IMR-90 (cell line): ENCODE results near the gene ELMO1. TPM values are rescaled to one million over a fixed set of nuclear protein-coding genes. Genes with fewer than 3 reads are reported as not detected.

Experiments
- ATAC-seq: fragments of 200-7000 bp; cut with Tn5 transposase; 2 replicates; pipeline ENCODE4 v1.9.1; 2020; ENCODE audit warnings: low read depth, mild to moderate bottlenecking, moderate library complexity
- BruUV-seq: library from RNA; stranded (reverse); fragments of 400-500 nt; replicated peaks from 2 replicates; lab custom pipeline; 2021; lab: Mats Ljungman, UMichigan
- CTCF ChIA-PET: fragments of 300-600 bp; formaldehyde crosslinking; extraction: SDS; loops from one replicate; lab custom pipeline; 2021; ENCODE audit warnings: antibody characterized with exemption; lab: Yijun Ruan, JAX
- POLR2A ChIA-PET: fragments of 300-600 bp; sonication (Branson Sonifier 250); formaldehyde crosslinking; loops from one replicate; lab custom pipeline; 2022; ENCODE audit warnings: antibody characterized with exemption; ENCODE audit not compliant: unreplicated experiment; lab: Charles Lee
- DNase-seq: peaks from one replicate; pipeline ENCODE4 v3.0.0; 2013
- H2AFZ ChIP-seq: replicated peaks from 2 replicates; pipeline ENCODE3; 2013; ENCODE audit warnings: low read length, mild to moderate bottlenecking; ENCODE audit not compliant: poor library complexity
- H2AK5ac ChIP-seq: 2 replicates; pipeline ENCODE4 v1.6.1; 2013; ENCODE audit warnings: low read depth, low read length, inconsistent platforms
- H2AK9ac ChIP-seq: replicated peaks from 2 replicates; pipeline ENCODE3; 2013; ENCODE audit warnings: mild to moderate bottlenecking, low read depth, low read length, moderate library complexity; ENCODE audit not compliant: poor library complexity
- H2BK120ac ChIP-seq: 2 replicates; pipeline ENCODE4 v1.6.1; 2013; ENCODE audit warnings: low read depth, low read length, inconsistent platforms
- H2BK15ac ChIP-seq: 3 replicates; pipeline ENCODE4 v1.6.1; 2013; ENCODE audit warnings: low read depth, low read length, inconsistent platforms
- H2BK20ac ChIP-seq: 2 replicates; pipeline ENCODE4 v1.6.1; 2013; ENCODE audit warnings: low read depth, mild to moderate bottlenecking, inconsistent platforms, low read length, moderate library complexity
- H2BK5ac ChIP-seq: 2 replicates; pipeline ENCODE4 v1.6.1; 2013; ENCODE audit warnings: mild to moderate bottlenecking, low read depth, low read length, inconsistent platforms; ENCODE audit not compliant: poor library complexity, severe bottlenecking
- H3K14ac ChIP-seq: replicated peaks from 2 replicates; pipeline ENCODE4 v1.6.1; 2013; ENCODE audit warnings: low read depth, low read length, inconsistent platforms
- H3K18ac ChIP-seq: 2 replicates; pipeline ENCODE4 v1.6.1; 2013; ENCODE audit warnings: low read depth, low read length, control low read depth
- H3K23ac ChIP-seq: 2 replicates; pipeline ENCODE4 v1.6.1; 2013; ENCODE audit warnings: low read depth, low read length, inconsistent platforms
- H3K27ac ChIP-seq: 2 replicates; pipeline ENCODE4 v1.5.1; 2013; ENCODE audit warnings: mild to moderate bottlenecking, control low read depth, low read length; ENCODE audit not compliant: insufficient read depth
- H3K27me3 ChIP-seq: 2 replicates; pipeline ENCODE4 v1.6.1; 2013; ENCODE audit warnings: low read length; ENCODE audit not compliant: control insufficient read depth, insufficient read depth
- H3K36me3 ChIP-seq: 2 replicates; pipeline ENCODE4 v1.6.1; 2013; ENCODE audit warnings: low read length, mixed read lengths; ENCODE audit not compliant: control insufficient read depth, insufficient read depth
- H3K4ac ChIP-seq: 2 replicates; pipeline ENCODE4 v1.6.1; 2013; ENCODE audit warnings: low read depth, low read length, inconsistent platforms
- H3K4me1 ChIP-seq: 2 replicates; pipeline ENCODE4 v1.6.1; 2013; ENCODE audit warnings: low read length, mixed read lengths; ENCODE audit not compliant: control insufficient read depth, insufficient read depth
- H3K4me2 ChIP-seq: 2 replicates; pipeline ENCODE4 v1.6.1; 2013; ENCODE audit warnings: low read depth, mild to moderate bottlenecking, control low read depth, low read length, moderate library complexity
- H3K4me3 ChIP-seq: 2 replicates; pipeline ENCODE4 v1.5.1; 2013; ENCODE audit warnings: low read depth, mild to moderate bottlenecking, control low read depth, low read length, moderate library complexity; ENCODE audit not compliant: insufficient read depth
- H3K56ac ChIP-seq: 2 replicates; pipeline ENCODE4 v1.6.1; 2013; ENCODE audit warnings: low read length, inconsistent platforms; ENCODE audit not compliant: insufficient read depth; ENCODE audit errors: extremely low read depth
- H3K79me1 ChIP-seq, 2 experiments: 2 replicates each; pipeline ENCODE4 v1.6.1; 2013; ENCODE audit warnings: low read length in 2 of 2, inconsistent platforms in 1 of 2, low read depth in 1 of 2
- H3K9ac ChIP-seq: 2 replicates; pipeline ENCODE4 v1.6.1; 2013; ENCODE audit warnings: low read depth, low read length, control low read depth
- H3K9me1 ChIP-seq: 2 replicates; pipeline ENCODE4 v1.6.1; 2013; ENCODE audit warnings: low read length, inconsistent platforms; ENCODE audit not compliant: insufficient read depth
- H3K9me3 ChIP-seq: 2 replicates; pipeline ENCODE4 v1.6.1; 2013; ENCODE audit warnings: low read length; ENCODE audit not compliant: control insufficient read depth, insufficient read depth
- H4K20me1 ChIP-seq: 2 replicates; pipeline ENCODE4 v1.6.1; 2013; ENCODE audit warnings: low read length, inconsistent platforms; ENCODE audit not compliant: insufficient read depth
- H4K5ac ChIP-seq: 2 replicates; pipeline ENCODE4 v1.6.1; 2013; ENCODE audit warnings: mild to moderate bottlenecking, low read depth, low read length, control low read depth
- H4K8ac ChIP-seq, 2 experiments: 2 replicates each; pipeline ENCODE4 v1.6.1; 2013; ENCODE audit warnings: low read depth in 2 of 2, low read length in 2 of 2, control low read depth in 1 of 2, inconsistent platforms in 1 of 2
- H4K91ac ChIP-seq: 2 replicates; pipeline ENCODE4 v1.6.1; 2013; ENCODE audit warnings: low read depth, low read length, inconsistent platforms; ENCODE audit not compliant: insufficient read depth
- ELK1 ChIP-seq: fragments of 150-350 bp; IDR thresholded peaks from 2 replicates; pipeline ENCODE4 v1.6.1; 2016; ENCODE audit warnings: low read depth, mild to moderate bottlenecking, low read length, moderate library complexity, borderline replicate concordance
- FOS ChIP-seq: fragments of 150-350 bp; IDR thresholded peaks from 2 replicates; pipeline ENCODE4 v1.6.1; 2016; ENCODE audit warnings: low read depth, low read length
- MAZ ChIP-seq: IDR thresholded peaks from 2 replicates; pipeline ENCODE4 v1.6.1; 2012; ENCODE audit warnings: low read depth, mild to moderate bottlenecking, low read length, improper control_type of control experiment, moderate library complexity, borderline replicate concordance
- POLR2A ChIP-seq: IDR thresholded peaks from 2 replicates; pipeline ENCODE4 v1.6.1; 2012; ENCODE audit warnings: mild to moderate bottlenecking, low read depth, low read length
- RCOR1 ChIP-seq: IDR thresholded peaks from 2 replicates; pipeline ENCODE4 v1.6.1; 2012; ENCODE audit warnings: mild to moderate bottlenecking, low read length, improper control_type of control experiment; ENCODE audit not compliant: insufficient replicate concordance
- WGBS, 2 experiments: methylation state at CpG; one replicate each; pipeline versions ENCODE4 v1.1.5 to v1.1.7; 2013; ENCODE audit warnings: missing lambda C conversion rate in 2 of 2; ENCODE audit not compliant: insufficient read length in 1 of 2; ENCODE audit errors: extremely low coverage in 2 of 2; 5-methylcytosine and 5-hydroxymethylcytosine counted together
- dilution Hi-C: fragments of 300-500 bp; cut with HindIII; formaldehyde crosslinking; loops from one replicate; pipeline ENCODE4 v1.14.3; 2018; ENCODE audit warnings: low sequenced_read_pairs; ENCODE audit not compliant: unreplicated experiment
- in situ Hi-C: fragments of 300-500 bp; cut with MboI; formaldehyde crosslinking; loops from 3 replicates; pipeline ENCODE4 v1.14.3; 2019; ENCODE audit warnings: low sequenced_read_pairs, inconsistent platforms, mixed read lengths
- intact Hi-C: fragments of 100-400 bp; cut with micrococcal nuclease; formaldehyde crosslinking; loops from 2 replicates; pipeline ENCODE4 v1.10.0; 2022
- polyA plus RNA-seq, 3 experiments: library from polyadenylated mRNA; depleted of rRNA; stranded (reverse); fragments of >200 nt; gene quantifications; 2 replicates each; pipeline ENCODE4 v1.2.3, GENCODE V29; 2012; ENCODE audit warnings: low replicate concordance in 1 of 3
- total RNA-seq: library from RNA; depleted of rRNA; stranded (reverse); fragments of >200 nt; gene quantifications from 2 replicates; pipeline ENCODE4 v1.2.3, GENCODE V29; 2012

ELMO1 gene
- total and polyA plus RNA-seq, 2 of the 4 experiments (the other 2 are of a cell fraction) = 0.03 TPM; not detected in 1

- no peak overlapping the region for H2BK20ac ChIP-seq
- no peak overlapping the region for H3K56ac ChIP-seq
- no peak overlapping the region for H4K8ac ChIP-seq
- H2AK9ac ChIP-seq = no peak overlapping the region
- no peak overlapping the region for H3K14ac ChIP-seq
- no peaks in the 10 kb centered on the region for H3K4me1 ChIP-seq
- no peak overlapping the region for H3K18ac ChIP-seq
- H2BK5ac ChIP-seq = no peak overlapping the region
- H2AFZ ChIP-seq = no peak overlapping the region
- no peak overlapping the region for H3K4ac ChIP-seq
- no peaks in the 10 kb centered on the region for H3K9me1 ChIP-seq
- intact Hi-C loops = no loop called here
- no peak overlapping the region for H3K23ac ChIP-seq
- no peak overlapping the region for H2BK120ac ChIP-seq
- H3K27me3 ChIP-seq = no peaks in the 10 kb centered on the region
- no CpG with 5 or more reads among the region's 5 CpGs for WGBS, 2 experiments
- peaks cover 9% of the 10 kb centered on the region for H3K9me3 ChIP-seq
- no peak overlapping the region for H3K9ac ChIP-seq
- TF ChIP-seq MAZ (no peak), POLR2A (no peak), RCOR1 (no peak), ELK1 (no peak), FOS (no peak)
- no peak overlapping the region for H2BK15ac ChIP-seq
- dilution Hi-C loops = no loop called here
- in situ Hi-C loops = no loop called here
- H3K4me3 ChIP-seq = no peak overlapping the region
- H4K20me1 ChIP-seq = no peaks in the 10 kb centered on the region
- no peaks in the 10 kb centered on the region for H3K36me3 ChIP-seq
- H3K27ac ChIP-seq = no peak overlapping the region
- H2AK5ac ChIP-seq = no peak overlapping the region
- POLR2A ChIA-PET = no interaction called here
- no peak overlapping the region for H4K5ac ChIP-seq
- H3K79me1 ChIP-seq = no peaks in the 10 kb centered on the region
- no peak for ATAC-seq
- no peak overlapping the region for H3K4me2 ChIP-seq
- no TSS peak for BruUV-seq
- H4K91ac ChIP-seq = no peak overlapping the region
- CTCF ChIA-PET = interaction anchor here (0.6 kb wide), 1 partner anchor 19 kb away, joined by 3 read pairs; no protein-coding TSS in a partner anchor
- DNase-seq = no peak
These were observed 161.4 kb downstream of the ELMO1 start for GRCh38 chr7:37287131-37287855.
